Endodermal cell (in vitro differentiated cells): ENCODE data around the gene CREBL2. TPM values are rescaled to one million over a fixed set of nuclear protein-coding genes. Genes with fewer than 3 reads are reported as not detected.

Experiments used
- DNase-seq: peaks from one replicate; pipeline ENCODE4 v3.0.0-alpha.2; 2017
- H3K27ac ChIP-seq: 2 replicates; pipeline ENCODE4 v1.5.1; 2013; ENCODE audit warnings: mild to moderate bottlenecking, low read depth, low read length, moderate library complexity
- H3K27me3 ChIP-seq: 2 replicates; pipeline ENCODE4 v1.6.1; 2013; ENCODE audit warnings: mild to moderate bottlenecking, low read length, moderate library complexity; ENCODE audit not compliant: insufficient read depth, control insufficient read depth, poor library complexity, severe bottlenecking
- H3K36me3 ChIP-seq: 2 replicates; pipeline ENCODE4 v1.7.0; 2013; ENCODE audit warnings: mild to moderate bottlenecking, low read length, moderate library complexity; ENCODE audit not compliant: control insufficient read depth, insufficient read depth
- H3K4me1 ChIP-seq: one replicate; pipeline ENCODE4 v1.7.0; 2013; ENCODE audit warnings: low read length; ENCODE audit not compliant: control insufficient read depth, insufficient read depth
- H3K4me3 ChIP-seq: 2 replicates; pipeline ENCODE4 v1.5.1; 2013; ENCODE audit warnings: mild to moderate bottlenecking, low read length, moderate library complexity
- H3K9ac ChIP-seq: 2 replicates; pipeline ENCODE4 v1.6.1; 2013; ENCODE audit warnings: mild to moderate bottlenecking, low read length, moderate library complexity; ENCODE audit not compliant: poor library complexity, severe bottlenecking; ENCODE audit errors: extremely low read depth
- H3K9me3 ChIP-seq: 2 replicates; pipeline ENCODE4 v1.6.1; 2013; ENCODE audit warnings: mild to moderate bottlenecking, low read length, moderate library complexity; ENCODE audit not compliant: control insufficient read depth
- H3K27ac Mint-ChIP-seq: 2 replicates; pipeline ENCODE4 v1.8.0; 2020; ENCODE audit warnings: mixed read lengths
- H3K27me3 Mint-ChIP-seq: 2 replicates; pipeline ENCODE4 v1.8.0; 2021; ENCODE audit warnings: mild to moderate bottlenecking, mixed read lengths; ENCODE audit not compliant: insufficient read depth
- H3K36me3 Mint-ChIP-seq: 2 replicates; pipeline ENCODE4 v1.8.0; 2020; ENCODE audit warnings: low read depth, mixed read lengths
- H3K4me1 Mint-ChIP-seq: 2 replicates; pipeline ENCODE4 v1.8.0; 2020; ENCODE audit warnings: mixed read lengths
- H3K4me3 Mint-ChIP-seq: 2 replicates; pipeline ENCODE4 v1.8.0; 2020; ENCODE audit warnings: mild to moderate bottlenecking, moderate library complexity, mixed read lengths
- H3K9me3 Mint-ChIP-seq: 2 replicates; pipeline ENCODE4 v1.8.0; 2020; ENCODE audit warnings: mild to moderate bottlenecking, mixed read lengths
- WGBS, 2 experiments: methylation state at CpG; one replicate each; pipeline versions ENCODE4 v1.1.5 to v1.1.7; 2013; ENCODE audit warnings: missing lambda C conversion rate in 2 of 2, mixed read lengths in 1 of 2; ENCODE audit not compliant: insufficient coverage in 1 of 2, insufficient read length in 1 of 2; 5-methylcytosine and 5-hydroxymethylcytosine counted together
- total RNA-seq, 2 donors: library from RNA; stranded (reverse); fragmentation: NEBNext Ultra II Directional in 1 of 2; extraction: Animal tissue kit (Norgen Biotek cat#: 25700) in 1 of 2; gene quantifications; 2 replicates in 1 of 2; 3 replicates in 1 of 2; pipeline ENCODE4 v1.2.1, GENCODE V29; 2021
- TF ChIP-seq, protein P1 (sequence below): fragments of 200-600 bp; sonication (generic); conservative IDR thresholded peaks from 2 replicates; pipeline ENCODE4 v1.5.0; 2021; ENCODE audit warnings: antibody characterized with exemption, mild to moderate bottlenecking

Gene CREBL2
- total RNA-seq, 2 donors from 2014 or later = 27.2 to 46.9 TPM

DNA sequence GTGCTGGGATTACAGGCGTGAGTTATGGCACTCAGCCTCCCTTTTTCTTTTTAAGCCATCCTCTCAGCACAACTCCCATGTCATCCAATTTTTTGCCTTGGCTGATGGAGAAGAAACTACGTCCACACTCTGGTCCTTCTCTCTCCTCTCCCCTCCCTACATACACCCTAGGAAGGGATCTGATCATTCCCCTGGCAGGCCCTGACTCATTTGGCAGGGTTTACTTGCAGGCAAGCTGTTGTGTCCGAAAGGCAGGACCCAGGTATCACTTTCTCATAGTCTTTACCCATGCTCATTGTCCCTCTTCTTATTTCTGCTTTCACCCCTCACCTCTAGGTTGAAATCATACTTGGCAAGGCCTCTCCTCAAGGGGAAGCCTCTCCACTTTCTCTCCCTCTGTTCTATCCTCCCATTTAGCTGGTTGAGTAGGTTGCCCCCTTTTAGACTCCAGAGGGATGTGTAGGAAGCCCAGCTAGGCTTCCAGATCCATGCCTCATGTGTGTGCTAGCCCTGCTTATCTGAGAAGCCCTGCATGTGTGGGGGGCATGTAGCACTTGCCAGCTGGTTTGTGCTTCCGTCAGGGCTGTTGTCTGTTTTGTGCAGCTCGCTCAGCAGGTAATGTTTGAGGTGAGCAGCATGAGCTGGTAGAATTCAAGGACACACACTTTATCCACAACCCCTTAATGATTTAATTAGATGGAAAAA lies 69.5 kb downstream of the CREBL2 start:
- peaks cover 67% of the 10 kb centered on the region for H3K27me3 Mint-ChIP-seq
- Histone ChIP-seq H3K36me3 (no peaks in the 10 kb centered on the region), H3K9me3 (no peaks in the 10 kb centered on the region), H3K27me3 (no peaks in the 10 kb centered on the region), H3K27ac (no peak overlapping the region), H3K4me1 (peaks cover 13% of the 10 kb centered on the region), H3K4me3 (no peak overlapping the region), H3K9ac (no peak overlapping the region)
- H3K4me1 Mint-ChIP-seq = peaks cover 38% of the 10 kb centered on the region
- TF ChIP-seq, protein P1, sequence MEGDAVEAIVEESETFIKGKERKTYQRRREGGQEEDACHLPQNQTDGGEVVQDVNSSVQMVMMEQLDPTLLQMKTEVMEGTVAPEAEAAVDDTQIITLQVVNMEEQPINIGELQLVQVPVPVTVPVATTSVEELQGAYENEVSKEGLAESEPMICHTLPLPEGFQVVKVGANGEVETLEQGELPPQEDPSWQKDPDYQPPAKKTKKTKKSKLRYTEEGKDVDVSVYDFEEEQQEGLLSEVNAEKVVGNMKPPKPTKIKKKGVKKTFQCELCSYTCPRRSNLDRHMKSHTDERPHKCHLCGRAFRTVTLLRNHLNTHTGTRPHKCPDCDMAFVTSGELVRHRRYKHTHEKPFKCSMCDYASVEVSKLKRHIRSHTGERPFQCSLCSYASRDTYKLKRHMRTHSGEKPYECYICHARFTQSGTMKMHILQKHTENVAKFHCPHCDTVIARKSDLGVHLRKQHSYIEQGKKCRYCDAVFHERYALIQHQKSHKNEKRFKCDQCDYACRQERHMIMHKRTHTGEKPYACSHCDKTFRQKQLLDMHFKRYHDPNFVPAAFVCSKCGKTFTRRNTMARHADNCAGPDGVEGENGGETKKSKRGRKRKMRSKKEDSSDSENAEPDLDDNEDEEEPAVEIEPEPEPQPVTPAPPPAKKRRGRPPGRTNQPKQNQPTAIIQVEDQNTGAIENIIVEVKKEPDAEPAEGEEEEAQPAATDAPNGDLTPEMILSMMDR = no peak
- no peaks in the 10 kb centered on the region for H3K9me3 Mint-ChIP-seq
- H3K27ac Mint-ChIP-seq = no peak overlapping the region
- H3K36me3 Mint-ChIP-seq = no peaks in the 10 kb centered on the region
- H3K4me3 Mint-ChIP-seq = no peak overlapping the region
- WGBS, 2 experiments = 96 to 97% methylated on average over 3 to 4 of the region's 5 CpGs
- no peak for DNase-seq

DNA sequence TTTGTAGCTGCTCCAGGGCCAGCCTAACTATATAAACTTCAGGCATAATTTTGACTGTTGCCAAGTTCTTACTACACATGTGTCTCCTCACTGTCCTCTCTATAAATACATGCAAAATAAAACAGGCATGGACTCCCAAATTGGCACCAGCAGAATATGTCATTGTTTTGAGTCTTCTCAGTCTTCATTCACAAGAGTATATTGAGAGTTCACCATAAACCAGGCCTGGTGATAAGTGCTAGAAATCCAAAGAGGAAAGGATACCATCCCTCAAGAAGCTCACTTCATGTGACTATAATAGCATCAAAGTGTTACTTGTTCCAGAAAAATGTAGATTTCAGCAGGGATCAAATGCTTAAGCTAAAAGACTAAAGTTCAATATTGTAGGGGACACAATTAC lies 70.6 kb downstream of the CREBL2 start:
- TF ChIP-seq, protein P1 = no peak
- peak overlapping the region; percentile 24 for H3K4me3 ChIP-seq
- no peak overlapping the region for H3K27ac Mint-ChIP-seq
- no peak for DNase-seq
- no peak overlapping the region for H3K9ac ChIP-seq
- H3K4me1 ChIP-seq = peaks cover 5% of the 10 kb centered on the region
- H3K27me3 Mint-ChIP-seq = peaks cover 58% of the 10 kb centered on the region
- H3K9me3 Mint-ChIP-seq = no peaks in the 10 kb centered on the region
- H3K36me3 ChIP-seq = no peaks in the 10 kb centered on the region
- no peak overlapping the region for H3K27ac ChIP-seq
- H3K4me1 Mint-ChIP-seq = peaks cover 28% of the 10 kb centered on the region
- H3K9me3 ChIP-seq = no peaks in the 10 kb centered on the region
- H3K27me3 ChIP-seq = no peaks in the 10 kb centered on the region
- H3K4me3 Mint-ChIP-seq = no peak overlapping the region
- H3K36me3 Mint-ChIP-seq = no peaks in the 10 kb centered on the region

- no peak overlapping the region for H3K27ac Mint-ChIP-seq
- H3K4me3 Mint-ChIP-seq = peak overlapping the region; percentile 53
- no peaks in the 10 kb centered on the region for H3K27me3 ChIP-seq
- H3K4me1 Mint-ChIP-seq = peaks cover 28% of the 10 kb centered on the region
- no peak overlapping the region for H3K9ac ChIP-seq
- peaks cover 51% of the 10 kb centered on the region for H3K27me3 Mint-ChIP-seq
- H3K9me3 Mint-ChIP-seq = no peaks in the 10 kb centered on the region
- H3K4me3 ChIP-seq = peak overlapping the region; percentile 85
- no peaks in the 10 kb centered on the region for H3K9me3 ChIP-seq
- peak overlapping the region; percentile 62 for H3K27ac ChIP-seq
- H3K36me3 ChIP-seq = no peaks in the 10 kb centered on the region
- H3K36me3 Mint-ChIP-seq = no peaks in the 10 kb centered on the region
- no peak for DNase-seq
- WGBS, 2 experiments = 88 to 90% methylated on average over 2 to 4 of the region's 4 CpGs
- H3K4me1 ChIP-seq = peaks cover 5% of the 10 kb centered on the region
- TF ChIP-seq, protein P1 = no peak
Measured at GRCh38 chr12:12683136-12683697, 71.5 kb downstream of the CREBL2 start.
